ENCODE measurements around the gene MAST4. TPM values are rescaled to one million over a fixed set of nuclear protein-coding genes. Genes with fewer than 3 reads are reported as not detected.

MAST4 gene
- total and polyA plus RNA-seq, 2 of the 8 experiments (the other 6 are each of a cell fraction or from before 2014, with no cell fraction given): 1.5 to 2.6 TPM

GRCh38 chr5:66680221-66680620, 84.0 kb downstream of the MAST4 start (continued):
- TF ChIP-seq USF2 (IDR thresholded peaks at IDR 0.05; ENCODE audit: low read length): no peak

Data from H1 (cell line).